NB4 (cell line): ENCODE measurements around the gene PRKD1.

Source experiments
- CTCF ChIP-seq: IDR thresholded peaks from one replicate; pipeline ENCODE4 v1.5.1; 2012; ENCODE audit warnings: low read depth, low read length
- MAX ChIP-seq: IDR thresholded peaks from 2 replicates; pipeline ENCODE4 v1.6.1; 2011; ENCODE audit warnings: low read depth, low read length
- MYC ChIP-seq: IDR thresholded peaks from 2 replicates; pipeline ENCODE4 v1.6.1; 2011; ENCODE audit warnings: low read depth, low read length
- POLR2A ChIP-seq: IDR thresholded peaks from 2 replicates; pipeline ENCODE4 v1.6.1; 2011; ENCODE audit warnings: mild to moderate bottlenecking; ENCODE audit not compliant: insufficient read length; ENCODE audit errors: extremely low read depth

GRCh38 chr14:29885988-29886387 is 41.7 kb downstream of the PRKD1 start:
- TF ChIP-seq CTCF: no peak
- no peak for TF ChIP-seq POLR2A
- TF ChIP-seq MAX: no peak
- TF ChIP-seq MYC: no peak
